ENCODE data around the gene ZNF609. TPM values are rescaled to one million over a fixed set of nuclear protein-coding genes. Genes with fewer than 3 reads are reported as not detected.

Gene ZNF609
- total and polyA plus RNA-seq, 2 of the 13 experiments (the other 11 are each of a cell fraction or from before 2014, with no cell fraction given) = 8.9 to 9.9 TPM

DNA sequence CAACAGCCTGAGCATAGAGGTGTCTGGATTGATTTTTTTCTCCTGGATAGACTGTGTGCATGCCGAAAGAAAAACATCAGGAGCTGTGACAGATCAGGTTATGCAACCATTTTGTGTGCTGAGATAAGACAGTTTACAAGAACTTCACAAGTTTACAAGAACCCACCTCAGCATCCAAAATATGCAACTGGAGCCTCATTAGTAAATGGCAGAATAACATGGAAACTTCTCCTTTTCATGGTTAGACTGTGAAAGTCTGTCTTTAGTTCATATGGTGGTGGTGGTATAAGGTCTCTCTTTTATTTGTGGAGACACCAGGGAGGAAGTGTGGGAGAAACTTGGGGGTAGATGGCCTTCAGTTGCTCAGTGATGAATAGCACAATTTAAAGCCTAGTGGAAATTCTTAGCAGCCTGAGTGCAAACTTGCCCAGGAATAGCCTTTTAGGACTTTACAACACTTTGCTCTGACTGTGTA is 3.7 kb upstream of the ZNF609 start (continued):
- TF ChIP-seq, protein P1, sequence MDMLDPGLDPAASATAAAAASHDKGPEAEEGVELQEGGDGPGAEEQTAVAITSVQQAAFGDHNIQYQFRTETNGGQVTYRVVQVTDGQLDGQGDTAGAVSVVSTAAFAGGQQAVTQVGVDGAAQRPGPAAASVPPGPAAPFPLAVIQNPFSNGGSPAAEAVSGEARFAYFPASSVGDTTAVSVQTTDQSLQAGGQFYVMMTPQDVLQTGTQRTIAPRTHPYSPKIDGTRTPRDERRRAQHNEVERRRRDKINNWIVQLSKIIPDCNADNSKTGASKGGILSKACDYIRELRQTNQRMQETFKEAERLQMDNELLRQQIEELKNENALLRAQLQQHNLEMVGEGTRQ (IDR thresholded peaks at IDR 0.05; ENCODE audit: low read depth, low read length) = no peak
- TF ChIP-seq, protein P1 (CRISPR knock-in tag; IDR thresholded peaks at IDR 0.05; ENCODE audit: borderline replicate concordance) = no peak
- TF ChIP-seq SP2 (CRISPR knock-in tag; IDR thresholded peaks at IDR 0.05) (no peak), HCFC1 (IDR thresholded peaks at IDR 0.05; ENCODE audit: low read depth, low read length) (no peak), ZSCAN9 (CRISPR knock-in tag; IDR thresholded peaks at IDR 0.05; ENCODE audit: borderline replicate concordance) (no peak), TBP (CRISPR knock-in tag; IDR thresholded peaks at IDR 0.05) (no peak), ZNF503 (CRISPR knock-in tag; IDR thresholded peaks at IDR 0.05) (no peak), MIER3 (CRISPR knock-in tag; IDR thresholded peaks at IDR 0.05; ENCODE audit: borderline replicate concordance) (no peak)
- TF ChIP-seq, protein P2, sequence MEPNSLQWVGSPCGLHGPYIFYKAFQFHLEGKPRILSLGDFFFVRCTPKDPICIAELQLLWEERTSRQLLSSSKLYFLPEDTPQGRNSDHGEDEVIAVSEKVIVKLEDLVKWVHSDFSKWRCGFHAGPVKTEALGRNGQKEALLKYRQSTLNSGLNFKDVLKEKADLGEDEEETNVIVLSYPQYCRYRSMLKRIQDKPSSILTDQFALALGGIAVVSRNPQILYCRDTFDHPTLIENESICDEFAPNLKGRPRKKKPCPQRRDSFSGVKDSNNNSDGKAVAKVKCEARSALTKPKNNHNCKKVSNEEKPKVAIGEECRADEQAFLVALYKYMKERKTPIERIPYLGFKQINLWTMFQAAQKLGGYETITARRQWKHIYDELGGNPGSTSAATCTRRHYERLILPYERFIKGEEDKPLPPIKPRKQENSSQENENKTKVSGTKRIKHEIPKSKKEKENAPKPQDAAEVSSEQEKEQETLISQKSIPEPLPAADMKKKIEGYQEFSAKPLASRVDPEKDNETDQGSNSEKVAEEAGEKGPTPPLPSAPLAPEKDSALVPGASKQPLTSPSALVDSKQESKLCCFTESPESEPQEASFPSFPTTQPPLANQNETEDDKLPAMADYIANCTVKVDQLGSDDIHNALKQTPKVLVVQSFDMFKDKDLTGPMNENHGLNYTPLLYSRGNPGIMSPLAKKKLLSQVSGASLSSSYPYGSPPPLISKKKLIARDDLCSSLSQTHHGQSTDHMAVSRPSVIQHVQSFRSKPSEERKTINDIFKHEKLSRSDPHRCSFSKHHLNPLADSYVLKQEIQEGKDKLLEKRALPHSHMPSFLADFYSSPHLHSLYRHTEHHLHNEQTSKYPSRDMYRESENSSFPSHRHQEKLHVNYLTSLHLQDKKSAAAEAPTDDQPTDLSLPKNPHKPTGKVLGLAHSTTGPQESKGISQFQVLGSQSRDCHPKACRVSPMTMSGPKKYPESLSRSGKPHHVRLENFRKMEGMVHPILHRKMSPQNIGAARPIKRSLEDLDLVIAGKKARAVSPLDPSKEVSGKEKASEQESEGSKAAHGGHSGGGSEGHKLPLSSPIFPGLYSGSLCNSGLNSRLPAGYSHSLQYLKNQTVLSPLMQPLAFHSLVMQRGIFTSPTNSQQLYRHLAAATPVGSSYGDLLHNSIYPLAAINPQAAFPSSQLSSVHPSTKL (CRISPR knock-in tag; IDR thresholded peaks at IDR 0.05) = peak; percentile 68
- TF ChIP-seq, protein P3, sequence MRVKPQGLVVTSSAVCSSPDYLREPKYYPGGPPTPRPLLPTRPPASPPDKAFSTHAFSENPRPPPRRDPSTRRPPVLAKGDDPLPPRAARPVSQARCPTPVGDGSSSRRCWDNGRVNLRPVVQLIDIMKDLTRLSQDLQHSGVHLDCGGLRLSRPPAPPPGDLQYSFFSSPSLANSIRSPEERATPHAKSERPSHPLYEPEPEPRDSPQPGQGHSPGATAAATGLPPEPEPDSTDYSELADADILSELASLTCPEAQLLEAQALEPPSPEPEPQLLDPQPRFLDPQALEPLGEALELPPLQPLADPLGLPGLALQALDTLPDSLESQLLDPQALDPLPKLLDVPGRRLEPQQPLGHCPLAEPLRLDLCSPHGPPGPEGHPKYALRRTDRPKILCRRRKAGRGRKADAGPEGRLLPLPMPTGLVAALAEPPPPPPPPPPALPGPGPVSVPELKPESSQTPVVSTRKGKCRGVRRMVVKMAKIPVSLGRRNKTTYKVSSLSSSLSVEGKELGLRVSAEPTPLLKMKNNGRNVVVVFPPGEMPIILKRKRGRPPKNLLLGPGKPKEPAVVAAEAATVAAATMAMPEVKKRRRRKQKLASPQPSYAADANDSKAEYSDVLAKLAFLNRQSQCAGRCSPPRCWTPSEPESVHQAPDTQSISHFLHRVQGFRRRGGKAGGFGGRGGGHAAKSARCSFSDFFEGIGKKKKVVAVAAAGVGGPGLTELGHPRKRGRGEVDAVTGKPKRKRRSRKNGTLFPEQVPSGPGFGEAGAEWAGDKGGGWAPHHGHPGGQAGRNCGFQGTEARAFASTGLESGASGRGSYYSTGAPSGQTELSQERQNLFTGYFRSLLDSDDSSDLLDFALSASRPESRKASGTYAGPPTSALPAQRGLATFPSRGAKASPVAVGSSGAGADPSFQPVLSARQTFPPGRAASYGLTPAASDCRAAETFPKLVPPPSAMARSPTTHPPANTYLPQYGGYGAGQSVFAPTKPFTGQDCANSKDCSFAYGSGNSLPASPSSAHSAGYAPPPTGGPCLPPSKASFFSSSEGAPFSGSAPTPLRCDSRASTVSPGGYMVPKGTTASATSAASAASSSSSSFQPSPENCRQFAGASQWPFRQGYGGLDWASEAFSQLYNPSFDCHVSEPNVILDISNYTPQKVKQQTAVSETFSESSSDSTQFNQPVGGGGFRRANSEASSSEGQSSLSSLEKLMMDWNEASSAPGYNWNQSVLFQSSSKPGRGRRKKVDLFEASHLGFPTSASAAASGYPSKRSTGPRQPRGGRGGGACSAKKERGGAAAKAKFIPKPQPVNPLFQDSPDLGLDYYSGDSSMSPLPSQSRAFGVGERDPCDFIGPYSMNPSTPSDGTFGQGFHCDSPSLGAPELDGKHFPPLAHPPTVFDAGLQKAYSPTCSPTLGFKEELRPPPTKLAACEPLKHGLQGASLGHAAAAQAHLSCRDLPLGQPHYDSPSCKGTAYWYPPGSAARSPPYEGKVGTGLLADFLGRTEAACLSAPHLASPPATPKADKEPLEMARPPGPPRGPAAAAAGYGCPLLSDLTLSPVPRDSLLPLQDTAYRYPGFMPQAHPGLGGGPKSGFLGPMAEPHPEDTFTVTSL (CRISPR knock-in tag; IDR thresholded peaks at IDR 0.05; ENCODE audit: borderline replicate concordance) = peak; percentile 63; the same call in 1 of the 2 replicates
- TF ChIP-seq, protein P4, sequence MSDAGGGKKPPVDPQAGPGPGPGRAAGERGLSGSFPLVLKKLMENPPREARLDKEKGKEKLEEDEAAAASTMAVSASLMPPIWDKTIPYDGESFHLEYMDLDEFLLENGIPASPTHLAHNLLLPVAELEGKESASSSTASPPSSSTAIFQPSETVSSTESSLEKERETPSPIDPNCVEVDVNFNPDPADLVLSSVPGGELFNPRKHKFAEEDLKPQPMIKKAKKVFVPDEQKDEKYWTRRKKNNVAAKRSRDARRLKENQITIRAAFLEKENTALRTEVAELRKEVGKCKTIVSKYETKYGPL (CRISPR knock-in tag; IDR thresholded peaks at IDR 0.05) = peak; percentile 93
- TF ChIP-seq, protein P5, sequence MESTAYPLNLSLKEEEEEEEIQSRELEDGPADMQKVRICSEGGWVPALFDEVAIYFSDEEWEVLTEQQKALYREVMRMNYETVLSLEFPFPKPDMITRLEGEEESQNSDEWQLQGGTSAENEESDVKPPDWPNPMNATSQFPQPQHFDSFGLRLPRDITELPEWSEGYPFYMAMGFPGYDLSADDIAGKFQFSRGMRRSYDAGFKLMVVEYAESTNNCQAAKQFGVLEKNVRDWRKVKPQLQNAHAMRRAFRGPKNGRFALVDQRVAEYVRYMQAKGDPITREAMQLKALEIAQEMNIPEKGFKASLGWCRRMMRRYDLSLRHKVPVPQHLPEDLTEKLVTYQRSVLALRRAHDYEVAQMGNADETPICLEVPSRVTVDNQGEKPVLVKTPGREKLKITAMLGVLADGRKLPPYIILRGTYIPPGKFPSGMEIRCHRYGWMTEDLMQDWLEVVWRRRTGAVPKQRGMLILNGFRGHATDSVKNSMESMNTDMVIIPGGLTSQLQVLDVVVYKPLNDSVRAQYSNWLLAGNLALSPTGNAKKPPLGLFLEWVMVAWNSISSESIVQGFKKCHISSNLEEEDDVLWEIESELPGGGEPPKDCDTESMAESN (CRISPR knock-in tag; conservative IDR thresholded peaks at IDR 0.05) = no peak
